H9 (cell line): ENCODE data around the gene ATP13A1. TPM values are rescaled to one million over a fixed set of nuclear protein-coding genes. Genes with fewer than 3 reads are reported as not detected.

Experiments used
- DNase-seq: peaks from one replicate; pipeline ENCODE4 v3.0.0-alpha.2; 2017
- H2AFZ ChIP-seq: one replicate; pipeline ENCODE4 v1.6.1; 2013; ENCODE audit warnings: mild to moderate bottlenecking, low read length, control low read depth, moderate library complexity
- H2AK5ac ChIP-seq: 2 replicates; pipeline ENCODE4 v1.6.1; 2013; ENCODE audit warnings: low read length, control low read depth, mixed read lengths; ENCODE audit not compliant: insufficient read length
- H2BK120ac ChIP-seq: one replicate; pipeline ENCODE4 v1.6.1; 2013; ENCODE audit warnings: low read depth, mild to moderate bottlenecking, low read length, control low read depth, inconsistent platforms; ENCODE audit not compliant: poor library complexity, severe bottlenecking
- H2BK12ac ChIP-seq: 2 replicates; pipeline ENCODE4 v1.6.1; 2013; ENCODE audit warnings: low read length, control low read depth, mixed read lengths, low read depth; ENCODE audit not compliant: insufficient read length
- H2BK15ac ChIP-seq: 2 replicates; pipeline ENCODE4 v1.6.1; 2013; ENCODE audit warnings: low read depth, low read length, control low read depth
- H2BK20ac ChIP-seq: one replicate; pipeline ENCODE4 v1.6.1; 2013; ENCODE audit warnings: low read depth, mild to moderate bottlenecking, low read length, control low read depth, inconsistent platforms; ENCODE audit not compliant: poor library complexity, severe bottlenecking
- H2BK5ac ChIP-seq: 2 replicates; pipeline ENCODE4 v1.6.1; 2013; ENCODE audit warnings: low read length, control low read depth, mixed read lengths; ENCODE audit not compliant: insufficient read length
- H3K14ac ChIP-seq: 2 replicates; pipeline ENCODE4 v1.6.1; 2013; ENCODE audit warnings: low read length, control low read depth; ENCODE audit not compliant: insufficient read depth
- H3K18ac ChIP-seq: 2 replicates; pipeline ENCODE4 v1.6.1; 2013; ENCODE audit warnings: low read depth, mild to moderate bottlenecking, mixed read lengths, low read length, control low read depth; ENCODE audit not compliant: insufficient read length
- H3K23ac ChIP-seq: 2 replicates; pipeline ENCODE4 v1.6.1; 2013; ENCODE audit warnings: low read length, control low read depth, mixed read lengths, low read depth; ENCODE audit not compliant: insufficient read length
- H3K23me2 ChIP-seq: 2 replicates; pipeline ENCODE4 v1.6.1; 2013; ENCODE audit warnings: low read depth, mild to moderate bottlenecking, mixed read lengths, low read length, control low read depth; ENCODE audit not compliant: insufficient read length, poor library complexity, severe bottlenecking
- H3K27ac ChIP-seq: 2 replicates; pipeline ENCODE4 v1.5.1; 2013; ENCODE audit warnings: low read length, control low read depth, mixed read lengths, low read depth; ENCODE audit not compliant: insufficient read length
- H3K27me3 ChIP-seq: 2 replicates; pipeline ENCODE4 v1.6.1; 2013; ENCODE audit warnings: low read length, control low read depth, inconsistent platforms; ENCODE audit not compliant: insufficient read depth
- H3K4ac ChIP-seq: 2 replicates; pipeline ENCODE4 v1.6.1; 2013; ENCODE audit warnings: low read depth, mild to moderate bottlenecking, control low read depth, inconsistent platforms, low read length, moderate library complexity
- H3K4me1 ChIP-seq: 2 replicates; pipeline ENCODE4 v1.6.1; 2013; ENCODE audit warnings: low read length, control low read depth, inconsistent platforms; ENCODE audit not compliant: insufficient read depth
- H3K4me2 ChIP-seq: 2 replicates; pipeline ENCODE4 v1.6.1; 2013; ENCODE audit warnings: low read length, control low read depth, mixed read lengths; ENCODE audit not compliant: insufficient read length, insufficient read depth
- H3K56ac ChIP-seq: 2 replicates; pipeline ENCODE4 v1.6.1; 2013; ENCODE audit warnings: low read depth, mild to moderate bottlenecking, mixed read lengths, low read length, control low read depth; ENCODE audit not compliant: insufficient read length
- H3K79me1 ChIP-seq: 2 replicates; pipeline ENCODE4 v1.6.1; 2013; ENCODE audit warnings: low read depth, mild to moderate bottlenecking, moderate library complexity, low read length, control low read depth, inconsistent platforms; ENCODE audit not compliant: insufficient read depth, poor library complexity, severe bottlenecking
- H3K79me2 ChIP-seq: 2 replicates; pipeline ENCODE4 v1.6.1; 2013; ENCODE audit warnings: low read length, control low read depth, inconsistent platforms; ENCODE audit not compliant: insufficient read depth
- H3K9ac ChIP-seq: 2 replicates; pipeline ENCODE4 v1.6.1; 2013; ENCODE audit warnings: low read length, control low read depth, mixed read lengths; ENCODE audit not compliant: insufficient read length; ENCODE audit errors: extremely low read depth
- H3K9me3 ChIP-seq: one replicate; pipeline ENCODE4 v1.6.1; 2013; ENCODE audit warnings: low read depth, low read length, inconsistent platforms; ENCODE audit not compliant: control insufficient read depth
- H3T11ph ChIP-seq: one replicate; pipeline ENCODE4 v1.6.1; 2013; ENCODE audit warnings: mild to moderate bottlenecking, low read length, control low read depth, inconsistent platforms
- H4K20me1 ChIP-seq: one replicate; pipeline ENCODE4 v1.6.1; 2013; ENCODE audit not compliant: control insufficient read depth, insufficient read length, insufficient read depth
- H4K5ac ChIP-seq: 2 replicates; pipeline ENCODE4 v1.6.1; 2013; ENCODE audit warnings: low read depth, mild to moderate bottlenecking, mixed read lengths, low read length, control low read depth; ENCODE audit not compliant: insufficient read length
- H4K8ac ChIP-seq: replicated peaks from 2 replicates; pipeline ENCODE4 v1.6.1; 2013; ENCODE audit warnings: low read length, control low read depth, mixed read lengths, low read depth; ENCODE audit not compliant: insufficient read length
- H4K91ac ChIP-seq: 2 replicates; pipeline ENCODE4 v1.6.1; 2013; ENCODE audit warnings: low read depth, mild to moderate bottlenecking, moderate library complexity, mixed read lengths, low read length, control low read depth; ENCODE audit not compliant: insufficient read length
- H3K27ac Mint-ChIP-seq, 3 experiments: 2 replicates in 2 of 3; 3 replicates in 1 of 3; pipeline ENCODE4 v1.8.0; 2020 to 2021; ENCODE audit warnings: mixed read lengths in 3 of 3, mild to moderate bottlenecking in 1 of 3, moderate library complexity in 1 of 3
- H3K27me3 Mint-ChIP-seq: 2 replicates; pipeline ENCODE4 v1.8.0; 2021; ENCODE audit warnings: low read depth, mild to moderate bottlenecking, moderate library complexity, mixed read lengths
- H3K36me3 Mint-ChIP-seq, 3 experiments: 2 replicates in 2 of 3; 3 replicates in 1 of 3; pipeline ENCODE4 v1.8.0; 2020 to 2021; ENCODE audit warnings: low read depth in 3 of 3, mixed read lengths in 3 of 3; ENCODE audit not compliant: insufficient read depth in 1 of 3
- H3K4me1 Mint-ChIP-seq, 2 experiments: 2 replicates each; pipeline ENCODE4 v1.8.0; 2020; ENCODE audit warnings: mixed read lengths in 2 of 2
- H3K4me3 Mint-ChIP-seq, 2 experiments: 2 replicates in 1 of 2; 3 replicates in 1 of 2; pipeline ENCODE4 v1.8.0; 2020 to 2021; ENCODE audit warnings: mild to moderate bottlenecking in 2 of 2, mixed read lengths in 2 of 2, moderate library complexity in 1 of 2
- H3K9me3 Mint-ChIP-seq, 2 experiments: 2 replicates in 1 of 2; 3 replicates in 1 of 2; pipeline ENCODE4 v1.8.0; 2020; ENCODE audit warnings: mild to moderate bottlenecking in 2 of 2, mixed read lengths in 2 of 2, moderate library complexity in 1 of 2
- WGBS: extraction: QIAGEN DNeasy Blood & Tissue Kit; methylation state at CpG from one replicate; pipeline ENCODE4 v1.1.7; 2013; ENCODE audit warnings: missing lambda C conversion rate, low lambda C conversion rate, mixed read lengths; ENCODE audit not compliant: insufficient read length; ENCODE audit errors: extremely low coverage; 5-methylcytosine and 5-hydroxymethylcytosine counted together
- total RNA-seq: library from RNA; stranded (reverse); gene quantifications from 2 replicates; pipeline ENCODE4 v1.2.1, GENCODE V29; 2021
- TF ChIP-seq, protein P1 (sequence below): fragments of 200-600 bp; sonication (generic); conservative IDR thresholded peaks from 3 replicates; pipeline ENCODE4 v1.8.0; 2021; ENCODE audit warnings: antibody characterized with exemption, mild to moderate bottlenecking

The ATP13A1 gene
- total RNA-seq, 1 experiment from 2014 or later: 67.8 TPM

DNA sequence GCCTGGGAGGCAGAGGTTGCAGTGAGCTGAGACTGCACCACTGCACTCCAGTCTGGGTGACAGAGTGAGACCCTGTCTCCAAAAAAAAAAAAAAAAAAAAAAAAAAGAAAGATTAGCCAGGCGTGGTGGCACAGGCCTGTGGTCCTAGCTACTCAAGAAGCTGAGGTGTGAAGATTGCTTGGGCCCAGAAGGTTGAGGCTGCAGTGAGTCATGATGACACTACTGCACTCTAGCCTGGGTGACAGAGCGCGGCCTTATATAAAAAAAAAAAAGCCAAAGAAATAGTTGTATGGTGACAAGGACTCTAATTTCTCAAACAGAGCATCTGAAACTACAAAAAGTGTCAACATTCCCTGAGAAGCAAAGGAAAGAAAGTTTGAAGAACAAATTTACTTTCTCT lies 48.4 kb downstream of the ATP13A1 start:
- H2BK5ac ChIP-seq: no peak overlapping the region
- no peak overlapping the region for H2BK15ac ChIP-seq
- no peaks in the 10 kb centered on the region for H3K79me2 ChIP-seq
- H3K56ac ChIP-seq: no peak overlapping the region
- no peak overlapping the region for H2AFZ ChIP-seq
- no peak overlapping the region for H3K4me2 ChIP-seq
- peaks cover 8% of the 10 kb centered on the region for H3K23me2 ChIP-seq
- Mint-ChIP-seq H3K27ac (no peak overlapping the region), H3K36me3 (no peaks in the 10 kb centered on the region), H3K4me1 (peaks cover 12 to 19% of the 10 kb centered on the region in 2 experiments), H3K27me3 (peaks cover 25% of the 10 kb centered on the region), H3K9me3 (no peaks in the 10 kb centered on the region), H3K4me3 (no peak overlapping the region)
- H2AK5ac ChIP-seq: no peak overlapping the region
- WGBS: no CpG with 5 or more reads among the region's 3 CpGs
- H3K4ac ChIP-seq: no peak overlapping the region
- H3K27ac ChIP-seq: no peak overlapping the region
- H2BK120ac ChIP-seq: no peak overlapping the region
- no peak overlapping the region for H3T11ph ChIP-seq
- H4K5ac ChIP-seq: no peak overlapping the region
- H3K27me3 ChIP-seq: no peaks in the 10 kb centered on the region; the same call in 1 of the 2 replicates
- no peak overlapping the region for H3K14ac ChIP-seq
- no peaks in the 10 kb centered on the region for H3K79me1 ChIP-seq
- H3K4me1 ChIP-seq: no peaks in the 10 kb centered on the region
- H4K91ac ChIP-seq: no peak overlapping the region
- H4K20me1 ChIP-seq: no peaks in the 10 kb centered on the region
- TF ChIP-seq, protein P1, sequence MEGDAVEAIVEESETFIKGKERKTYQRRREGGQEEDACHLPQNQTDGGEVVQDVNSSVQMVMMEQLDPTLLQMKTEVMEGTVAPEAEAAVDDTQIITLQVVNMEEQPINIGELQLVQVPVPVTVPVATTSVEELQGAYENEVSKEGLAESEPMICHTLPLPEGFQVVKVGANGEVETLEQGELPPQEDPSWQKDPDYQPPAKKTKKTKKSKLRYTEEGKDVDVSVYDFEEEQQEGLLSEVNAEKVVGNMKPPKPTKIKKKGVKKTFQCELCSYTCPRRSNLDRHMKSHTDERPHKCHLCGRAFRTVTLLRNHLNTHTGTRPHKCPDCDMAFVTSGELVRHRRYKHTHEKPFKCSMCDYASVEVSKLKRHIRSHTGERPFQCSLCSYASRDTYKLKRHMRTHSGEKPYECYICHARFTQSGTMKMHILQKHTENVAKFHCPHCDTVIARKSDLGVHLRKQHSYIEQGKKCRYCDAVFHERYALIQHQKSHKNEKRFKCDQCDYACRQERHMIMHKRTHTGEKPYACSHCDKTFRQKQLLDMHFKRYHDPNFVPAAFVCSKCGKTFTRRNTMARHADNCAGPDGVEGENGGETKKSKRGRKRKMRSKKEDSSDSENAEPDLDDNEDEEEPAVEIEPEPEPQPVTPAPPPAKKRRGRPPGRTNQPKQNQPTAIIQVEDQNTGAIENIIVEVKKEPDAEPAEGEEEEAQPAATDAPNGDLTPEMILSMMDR: no peak
- no peak overlapping the region for H4K8ac ChIP-seq
- H3K9me3 ChIP-seq: no peaks in the 10 kb centered on the region
- H3K23ac ChIP-seq: no peak overlapping the region
- no peak for DNase-seq
- H3K18ac ChIP-seq: no peak overlapping the region
- no peak overlapping the region for H2BK20ac ChIP-seq
- no peak overlapping the region for H3K9ac ChIP-seq
- no peak overlapping the region for H2BK12ac ChIP-seq
